Activated CD4-positive, alpha-beta T cell treated with anti-CD3 and anti-CD28 coated beads, Interleukin-10, Interleukin-2, amounts not matched to agents 100 ng/mL and 50 ng/mL, durations not matched to agents 16 hours and 8 hours (primary cell): ENCODE data around the gene ABHD3.
"Not testable (repeated sequence)": the region's sequence is repeated elsewhere in the genome, so short reads cannot be mapped to it uniquely, and the experiment has no call there.

Experiments used
- DNase-seq: peaks from one replicate; pipeline ENCODE4 v3.0.0-alpha.2; 2020

The ABHD3 gene

DNA sequence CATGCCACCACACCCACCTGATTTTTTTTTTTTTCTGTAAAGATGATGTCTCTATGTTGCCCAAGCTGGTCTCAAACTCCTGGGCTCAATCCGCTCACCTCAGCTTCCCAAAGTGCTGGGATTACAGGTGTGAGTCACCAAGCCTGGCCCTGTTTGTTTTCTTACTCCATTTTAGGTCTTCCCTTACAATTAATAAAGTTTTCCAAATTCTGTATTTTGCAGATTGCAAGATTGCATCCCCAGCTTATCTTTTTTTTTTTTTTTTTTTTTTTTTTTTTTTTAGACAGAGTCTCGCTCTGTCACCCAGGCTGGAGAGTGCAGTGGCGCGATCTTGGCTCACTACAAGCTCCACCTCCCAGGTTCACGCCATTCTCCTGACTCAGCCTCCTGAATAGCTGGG is 64.2 kb downstream of the ABHD3 start:
- not testable (repeated sequence) for DNase-seq

- DNase-seq: no peak
Observed at GRCh38 chr18:21638822-21639221, 65.8 kb downstream of the ABHD3 start.

DNA sequence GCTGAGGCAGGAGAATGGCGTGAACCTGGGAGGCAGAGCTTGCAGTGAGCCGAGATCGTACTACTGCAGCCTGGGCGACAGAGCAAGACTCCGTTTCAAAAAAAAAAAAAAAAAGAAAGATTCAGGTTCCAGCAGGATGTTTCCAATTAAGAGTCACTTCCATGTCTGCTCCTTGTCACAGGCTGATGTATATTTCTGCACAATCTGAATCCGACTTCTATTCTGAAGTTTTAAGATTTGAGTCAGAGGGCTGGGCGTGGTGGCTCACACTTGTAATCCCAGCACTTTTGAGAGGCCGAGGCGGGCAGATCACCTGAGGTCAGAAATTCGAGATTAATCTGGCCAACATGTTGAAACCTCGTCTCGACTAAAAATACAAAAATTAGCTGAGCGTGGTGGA is 67.8 kb downstream of the ABHD3 start:
- DNase-seq: no peak

GRCh38 chr18:21634588-21635199 is 69.9 kb downstream of the ABHD3 start:
- no peak for DNase-seq

DNA sequence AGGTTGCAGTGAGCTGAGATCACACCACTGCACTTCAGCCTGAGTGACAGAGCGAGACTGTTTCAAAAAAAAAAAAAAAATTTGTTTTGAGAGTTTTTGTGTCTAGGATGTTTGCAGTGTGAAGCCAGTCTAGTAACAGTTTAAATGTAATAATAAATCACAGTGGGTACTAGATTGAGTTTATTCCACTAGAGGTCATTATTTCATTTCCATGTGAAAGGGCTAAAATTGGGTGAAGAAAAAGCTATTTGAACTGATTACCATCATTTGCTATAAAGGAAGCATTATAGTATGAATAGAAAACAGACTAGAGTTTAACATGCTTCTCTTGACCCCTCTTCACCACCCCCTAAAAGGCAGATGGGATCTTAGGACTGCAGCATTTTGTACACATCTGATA is 72.2 kb downstream of the ABHD3 start:
- DNase-seq: no peak

DNA sequence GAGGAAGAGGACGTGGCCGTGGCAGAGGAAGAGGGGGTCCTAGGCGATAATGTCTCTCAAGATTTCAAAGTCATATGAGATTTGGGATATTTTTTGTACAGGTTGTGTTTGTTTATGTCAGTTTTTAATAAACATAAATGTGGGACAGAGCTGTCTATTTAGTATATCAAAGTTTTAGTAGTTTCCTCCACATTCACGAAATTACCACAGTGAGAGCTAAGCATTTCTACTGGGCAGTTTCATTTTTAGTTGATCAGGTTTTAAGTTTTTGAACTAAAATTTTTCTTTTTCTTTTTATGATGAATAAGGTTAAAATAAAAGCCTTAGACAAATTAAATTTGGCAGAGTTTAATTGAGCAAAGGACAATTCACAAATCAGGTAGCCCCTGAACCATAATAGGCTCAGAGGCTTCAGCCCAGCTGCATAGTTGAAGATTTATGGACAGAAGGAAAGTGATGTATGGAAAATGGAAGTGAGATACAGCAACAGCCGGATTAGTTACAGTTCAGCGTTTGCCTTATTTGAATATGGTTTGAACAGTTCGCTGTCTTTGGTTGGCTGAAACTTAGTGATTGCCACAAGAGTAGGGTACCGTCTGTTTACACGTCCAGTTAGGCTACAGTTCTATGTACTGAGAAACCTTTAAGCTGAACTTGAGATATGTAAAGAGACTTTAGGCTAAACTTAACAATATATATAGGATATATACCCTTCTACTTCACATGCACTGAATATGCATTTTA is 75.3 kb downstream of the ABHD3 start:
- peak; percentile 5 for DNase-seq

GRCh38 chr18:21621640-21622039 is 82.9 kb downstream of the ABHD3 start:
- not testable (repeated sequence) for DNase-seq

- peak; percentile 95 for DNase-seq
Observed at GRCh38 chr18:21612125-21613039, 92.2 kb downstream of the ABHD3 start, which contains the start of gene SNRPD1. SNRPD1 (plus strand) TSS chr18:21612314; CDS start chr18:21612430, 116 bp downstream.

GRCh38 chr18:21611401-21612124 is 93.0 kb downstream of the ABHD3 start:
- DNase-seq: not testable (repeated sequence)

- DNase-seq: no peak
Observed at GRCh38 chr18:21605213-21605612, 99.4 kb downstream of the ABHD3 start.

DNA sequence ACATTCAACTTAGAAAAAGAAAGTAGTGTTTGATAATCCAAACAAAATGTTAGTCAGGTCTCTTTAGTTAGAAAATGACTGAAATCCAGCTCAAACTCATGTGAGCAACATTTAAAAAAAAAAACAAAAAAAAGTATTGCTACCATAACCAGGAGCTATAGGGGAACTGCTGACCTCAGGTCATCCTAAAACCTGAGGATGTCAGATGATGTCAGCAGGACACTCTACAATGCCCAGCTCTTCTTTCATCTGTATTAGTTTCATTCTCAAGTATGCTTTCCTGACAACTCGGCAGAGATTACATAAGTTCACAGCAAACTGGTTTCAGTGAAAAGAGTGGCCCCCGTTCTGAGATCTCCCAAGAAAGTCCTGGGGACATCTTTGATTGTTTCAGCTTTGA is 99.9 kb downstream of the ABHD3 start:
- peak; percentile 9 for DNase-seq

GRCh38 chr18:21602299-21602587 is 102.3 kb downstream of the ABHD3 start:
- DNase-seq: no peak
